H1 (cell line): ENCODE results near the gene HLA-C. TPM values are rescaled to one million over a fixed set of nuclear protein-coding genes. Genes with fewer than 3 reads are reported as not detected.

Experiments used
- CTCF ChIA-PET: fragments of 300-600 bp; sonication (Branson Sonifier 250); formaldehyde crosslinking; loops from one replicate; lab custom pipeline; 2021; ENCODE audit not compliant: partially characterized antibody; lab: Charles Lee
- POLR2A ChIA-PET: fragments of 300-600 bp; sonication (Branson Sonifier 250); formaldehyde crosslinking; loops from one replicate; lab custom pipeline; 2021; ENCODE audit warnings: inconsistent platforms; ENCODE audit not compliant: partially characterized antibody; lab: Charles Lee
- DNase-seq, 2 experiments: peaks; one replicate each; pipeline versions ENCODE4 v3.0.0 to v3.0.0-alpha.2; 2010 to 2022; ENCODE audit warnings: low spot score in 2 of 2, low read depth in 1 of 2, mixed read lengths in 1 of 2
- FAIRE-seq: peaks from 2 replicates; lab custom pipeline; 2011; peaks lifted over from hg19 to GRCh38; lab: Jason Lieb, UNC
- H2AFZ ChIP-seq: 2 replicates; pipeline ENCODE4 v1.8.1; 2012; ENCODE audit warnings: low read length, inconsistent platforms
- H2AK5ac ChIP-seq: 2 replicates; pipeline ENCODE4 v1.6.1; 2013; ENCODE audit warnings: low read depth, low read length
- H2BK120ac ChIP-seq: replicated peaks from 2 replicates; pipeline ENCODE3; 2013; ENCODE audit warnings: low read depth, low read length, inconsistent platforms
- H2BK12ac ChIP-seq: 2 replicates; pipeline ENCODE4 v1.6.1; 2013; ENCODE audit warnings: low read depth, low read length
- H2BK15ac ChIP-seq: 2 replicates; pipeline ENCODE4 v1.6.1; 2013; ENCODE audit warnings: low read length
- H2BK20ac ChIP-seq: 2 replicates; pipeline ENCODE4 v1.6.1; 2013; ENCODE audit warnings: low read length
- H2BK5ac ChIP-seq: 2 replicates; pipeline ENCODE4 v1.6.1; 2013; ENCODE audit warnings: low read depth, low read length
- H3K14ac ChIP-seq: 2 replicates; pipeline ENCODE4 v1.6.1; 2013; ENCODE audit warnings: inconsistent platforms; ENCODE audit not compliant: insufficient read length
- H3K18ac ChIP-seq: 2 replicates; pipeline ENCODE4 v1.6.1; 2013; ENCODE audit warnings: low read length; ENCODE audit errors: extremely low read depth
- H3K23ac ChIP-seq: 2 replicates; pipeline ENCODE4 v1.6.1; 2013; ENCODE audit warnings: inconsistent platforms; ENCODE audit not compliant: insufficient read length
- H3K23me2 ChIP-seq: 2 replicates; pipeline ENCODE4 v1.6.1; 2013; ENCODE audit warnings: low read depth, low read length
- H3K27ac ChIP-seq: 2 replicates; pipeline ENCODE4 v1.6.1; 2011; ENCODE audit warnings: low read depth, low read length, inconsistent platforms
- H3K27me3 ChIP-seq, 4 experiments: replicated peaks in 1 of 4; 1 replicate in 1 of 4; 2 replicates in 3 of 4; pipeline versions ENCODE4 v1.6.1 to v1.8.1; 2011 to 2013; ENCODE audit warnings: low read length in 3 of 4, mild to moderate bottlenecking in 3 of 4, inconsistent platforms in 2 of 4, mixed read lengths in 2 of 4, moderate library complexity in 1 of 4; ENCODE audit not compliant: control insufficient read depth in 3 of 4, insufficient read depth in 3 of 4; ENCODE audit errors: extremely low read depth in 1 of 4
- H3K36me3 ChIP-seq, 4 experiments: 2 replicates each; pipeline versions ENCODE4 v1.6.1 to v1.8.1; 2011 to 2013; ENCODE audit warnings: mild to moderate bottlenecking in 4 of 4, low read length in 3 of 4, moderate library complexity in 2 of 4, control low read depth in 1 of 4, inconsistent platforms in 1 of 4; ENCODE audit not compliant: insufficient read depth in 4 of 4, control insufficient read depth in 2 of 4
- H3K4ac ChIP-seq: replicated peaks from 2 replicates; pipeline ENCODE3; 2013; ENCODE audit warnings: low read length, low read depth, mixed read lengths, inconsistent platforms; ENCODE audit not compliant: insufficient read length
- H3K4me1 ChIP-seq, 4 experiments: replicated peaks in 1 of 4; 1 replicate in 1 of 4; 2 replicates in 3 of 4; pipeline versions ENCODE4 v1.6.1 to v1.8.1; 2011 to 2013; ENCODE audit warnings: low read length in 3 of 4, inconsistent platforms in 2 of 4, mixed read lengths in 1 of 4; ENCODE audit not compliant: insufficient read depth in 4 of 4, control insufficient read depth in 3 of 4
- H3K4me2 ChIP-seq, 2 experiments: 2 replicates each; pipeline versions ENCODE4 v1.6.1 to v1.8.1; 2011 to 2013; ENCODE audit warnings: low read depth in 2 of 2, low read length in 2 of 2, control low read depth in 1 of 2, inconsistent platforms in 1 of 2, mild to moderate bottlenecking in 1 of 2; ENCODE audit not compliant: insufficient read depth in 1 of 2
- H3K4me3 ChIP-seq, 4 experiments: fragments of 200-600, 300-600 bp in 1 of 4; sonication (generic), shearing (Covaris generic), sonication (Bioruptor Twin) in 1 of 4; 2 replicates each; pipeline versions ENCODE4 v1.5.1 to v1.8.1; 2011 to 2016; ENCODE audit warnings: low read length in 4 of 4, low read depth in 3 of 4, control low read depth in 2 of 4, inconsistent platforms in 2 of 4, mild to moderate bottlenecking in 2 of 4, mixed read lengths in 1 of 4, moderate library complexity in 1 of 4; ENCODE audit not compliant: insufficient read depth in 2 of 4; ENCODE audit errors: extremely low read depth in 1 of 4
- H3K56ac ChIP-seq: replicated peaks from 2 replicates; pipeline ENCODE3; 2013; ENCODE audit warnings: low read depth, mild to moderate bottlenecking, mixed read lengths, low read length, inconsistent platforms; ENCODE audit not compliant: insufficient read length
- H3K79me1 ChIP-seq: 2 replicates; pipeline ENCODE4 v1.6.1; 2013; ENCODE audit warnings: low read depth, low read length, control low read depth
- H3K79me2 ChIP-seq, 2 experiments: 2 replicates each; pipeline versions ENCODE4 v1.6.1 to v1.8.1; 2012 to 2013; ENCODE audit warnings: low read length in 2 of 2, mild to moderate bottlenecking in 2 of 2, inconsistent platforms in 1 of 2; ENCODE audit not compliant: insufficient read depth in 2 of 2, control insufficient read depth in 1 of 2
- H3K9ac ChIP-seq, 4 experiments: replicated peaks in 1 of 4; 1 replicate in 1 of 4; 2 replicates in 3 of 4; pipeline versions ENCODE4 v1.6.1 to v1.8.1; 2011 to 2013; ENCODE audit warnings: low read depth in 3 of 4, low read length in 3 of 4, control low read depth in 2 of 4, mild to moderate bottlenecking in 2 of 4, moderate library complexity in 2 of 4, inconsistent platforms in 1 of 4; ENCODE audit errors: extremely low read depth in 1 of 4
- H3K9me3 ChIP-seq, 2 experiments: 2 replicates each; pipeline versions ENCODE4 v1.6.1 to v1.8.1; 2012 to 2013; ENCODE audit warnings: mild to moderate bottlenecking in 2 of 2, moderate library complexity in 2 of 2, control low read depth in 1 of 2, inconsistent platforms in 1 of 2, low read depth in 1 of 2, low read length in 1 of 2, mixed read lengths in 1 of 2; ENCODE audit not compliant: insufficient read depth in 2 of 2
- H4K20me1 ChIP-seq, 2 experiments: replicated peaks in 1 of 2; 2 replicates each; pipeline versions ENCODE3 to v1.8.1; 2011 to 2013; ENCODE audit warnings: inconsistent platforms in 2 of 2, low read length in 2 of 2, mild to moderate bottlenecking in 1 of 2; ENCODE audit not compliant: insufficient read depth in 2 of 2, control insufficient read depth in 1 of 2
- H4K5ac ChIP-seq: 2 replicates; pipeline ENCODE4 v1.6.1; 2013; ENCODE audit warnings: low read length, low read depth, mixed read lengths, inconsistent platforms; ENCODE audit not compliant: insufficient read length
- H4K8ac ChIP-seq: 2 replicates; pipeline ENCODE4 v1.8.0; 2013; ENCODE audit warnings: mild to moderate bottlenecking, moderate library complexity, low read length, inconsistent platforms; ENCODE audit not compliant: insufficient read depth; ENCODE audit errors: extremely low read depth
- H4K91ac ChIP-seq: replicated peaks from 2 replicates; pipeline ENCODE3; 2013; ENCODE audit warnings: low read length, mixed read lengths, inconsistent platforms; ENCODE audit not compliant: insufficient read length
- BCL11A ChIP-seq, 2 experiments: IDR thresholded peaks; one replicate each; pipeline ENCODE4 v1.6.1; 2011; ENCODE audit warnings: low read depth in 2 of 2, low read length in 2 of 2, mild to moderate bottlenecking in 2 of 2
- CBX5 ChIP-seq: fragments of 300-800, 300-1000 bp; sonication (generic); IDR thresholded peaks from 2 replicates; pipeline ENCODE4 v1.7.1; 2016; ENCODE audit warnings: antibody characterized with exemption, low read length, low read depth
- CTCF ChIP-seq, 3 experiments: IDR thresholded peaks; 1 replicate in 2 of 3; 2 replicates in 1 of 3; pipeline versions ENCODE4 v1.5.1 to v1.6.1; 2011; ENCODE audit warnings: low read length in 3 of 3, mild to moderate bottlenecking in 3 of 3, inconsistent platforms in 2 of 3, low read depth in 1 of 3, moderate library complexity in 1 of 3; ENCODE audit not compliant: insufficient read depth in 1 of 3; ENCODE audit errors: control extremely low read depth in 1 of 3
- EP300 ChIP-seq, 2 experiments: IDR thresholded peaks; 1 replicate in 1 of 2; 2 replicates in 1 of 2; pipeline ENCODE4 v1.6.1; 2011 to 2012; ENCODE audit warnings: low read depth in 2 of 2, low read length in 2 of 2, mild to moderate bottlenecking in 2 of 2, borderline replicate concordance in 1 of 2, inconsistent platforms in 1 of 2, moderate library complexity in 1 of 2
- KDM4A ChIP-seq: IDR thresholded peaks from one replicate; pipeline ENCODE4 v1.7.1; 2012; ENCODE audit warnings: low read depth, mild to moderate bottlenecking, moderate library complexity, low read length, inconsistent platforms; ENCODE audit not compliant: severe bottlenecking
- NANOG ChIP-seq: IDR thresholded peaks from 2 replicates; pipeline ENCODE4 v1.6.1; 2011; ENCODE audit warnings: low read length, low read depth, mild to moderate bottlenecking, inconsistent platforms; ENCODE audit not compliant: insufficient read depth, poor library complexity, severe bottlenecking
- POLR2AphosphoS5 ChIP-seq: IDR thresholded peaks from 2 replicates; pipeline ENCODE4 v1.6.1; 2011; ENCODE audit warnings: low read depth, low read length
- RNF2 ChIP-seq: fragments of 200-900, 300-1000 bp; sonication (generic); IDR thresholded peaks from 2 replicates; pipeline ENCODE4 v1.7.1; 2016; ENCODE audit warnings: borderline replicate concordance, low read depth, mild to moderate bottlenecking, antibody characterized with exemption, low read length; ENCODE audit not compliant: poor library complexity, severe bottlenecking; ENCODE audit errors: missing control alignments
- SIX5 ChIP-seq: IDR thresholded peaks from 2 replicates; pipeline ENCODE4 v1.6.1; 2011; ENCODE audit warnings: mild to moderate bottlenecking, low read depth, low read length
- SUZ12 ChIP-seq: fragments of 200-600 bp; sonication (generic); IDR thresholded peaks from 2 replicates; pipeline ENCODE4 v1.6.1; 2012; ENCODE audit warnings: mild to moderate bottlenecking, inconsistent platforms, low read length, moderate library complexity, mixed read lengths
- ZNF274 ChIP-seq: IDR thresholded peaks from 2 replicates; pipeline ENCODE4 v1.7.0; 2012; ENCODE audit warnings: low read length, borderline replicate concordance; ENCODE audit errors: extremely low read depth
- WGBS, 2 experiments: shearing (Covaris generic) in 1 of 2; methylation state at CpG; one replicate each; pipeline versions ENCODE4 v1.1.6 to v1.1.7; 2013 to 2015; ENCODE audit warnings: low lambda C conversion rate in 2 of 2, mixed read lengths in 2 of 2, inconsistent platforms in 1 of 2, low coverage in 1 of 2, missing lambda C conversion rate in 1 of 2; ENCODE audit not compliant: insufficient replicate concordance in 2 of 2, insufficient coverage in 1 of 2, insufficient read length in 1 of 2; ENCODE audit errors: extremely low coverage in 1 of 2, missing lambda C conversion rate in 1 of 2; 5-methylcytosine and 5-hydroxymethylcytosine counted together
- polyA plus RNA-seq, 7 experiments: library from polyadenylated mRNA; depleted of rRNA in 3 of 7; stranded (reverse) in 5 of 7; unstranded in 2 of 7; fragments of >200 nt in 5 of 7; fragments of 200-250 nt in 2 of 7; gene quantifications; 1 replicate in 5 of 7; 2 replicates in 1 of 7; 4 replicates in 1 of 7; pipeline versions ENCODE4 v1.2.1 to v1.2.3, GENCODE V29; 2011 to 2013; ENCODE audit warnings: missing spikeins in 2 of 7, mixed read lengths in 2 of 7
- total RNA-seq: library from RNA; stranded (reverse); fragmentation: NEBNext Ultra II Directional; extraction: Animal tissue kit (Norgen Biotek cat#: 25700); gene quantifications from 2 replicates; pipeline ENCODE4 v1.2.1, GENCODE V29; 2021

HLA-C gene
- total and polyA plus RNA-seq, 2 of the 8 experiments (the other 6 are each of a cell fraction or from before 2014, with no cell fraction given), result 245 to 360 TPM

- no peak overlapping the region for H3K27ac ChIP-seq
- peaks cover 0 to 8% (median 4%) of the 10 kb centered on the region in 4 experiments; a peak in 3 of 7 replicates for H3K4me1 ChIP-seq
- no peak overlapping the region for H2AFZ ChIP-seq
- H3K9me3 ChIP-seq, result 0 out of 4 replicates have a peak, but pooled peaks cover 0 to 2% of the 10 kb centered on the region in 2 experiments
- no peaks in the 10 kb centered on the region for H3K79me2 ChIP-seq
- WGBS, 2 experiments, result 94% methylated on average over 2 of the region's 2 CpGs; no CpG with 5 or more reads in 1 of the 2 experiments
- no peak overlapping the region for H2BK5ac ChIP-seq
- no peak overlapping the region for H4K5ac ChIP-seq
- H2BK20ac ChIP-seq, result no peak overlapping the region
- H3K18ac ChIP-seq, result no peak overlapping the region
- no peak overlapping the region for H2BK15ac ChIP-seq
- H3K23ac ChIP-seq, result no peak overlapping the region
- no peaks in the 10 kb centered on the region for H3K27me3 ChIP-seq
- H3K14ac ChIP-seq, result no peak overlapping the region
- ChIA-PET CTCF (interaction anchor here (0.9 kb wide), 1 partner anchor 65 kb away, joined by 3 read pairs; no protein-coding TSS in a partner anchor), POLR2A (no interaction called here)
- no peak overlapping the region for H4K91ac ChIP-seq
- H3K79me1 ChIP-seq, result no peaks in the 10 kb centered on the region
- FAIRE-seq, result no peak
- no peak overlapping the region for H3K56ac ChIP-seq
- H4K20me1 ChIP-seq, result no peaks in the 10 kb centered on the region
- H3K23me2 ChIP-seq, result no peaks in the 10 kb centered on the region
- no peak overlapping the region for H2AK5ac ChIP-seq
- H3K36me3 ChIP-seq, result no peaks in the 10 kb centered on the region
- H2BK12ac ChIP-seq, result no peak overlapping the region
- H4K8ac ChIP-seq, result no peak overlapping the region
- no peak overlapping the region for H2BK120ac ChIP-seq
- H3K4ac ChIP-seq, result no peak overlapping the region
- H3K4me3 ChIP-seq, result no peak overlapping the region
- H3K4me2 ChIP-seq, result no peak overlapping the region
- H3K9ac ChIP-seq, result no peak overlapping the region
- DNase-seq, result no peak
- TF ChIP-seq SIX5, result no peak
- TF ChIP-seq SUZ12, result no peak
- no peak for TF ChIP-seq CBX5
- no peak for TF ChIP-seq RNF2
- no peak for TF ChIP-seq CTCF (IDR thresholded peaks at IDR 0.05; ENCODE audit: control extremely low read depth in 1 of 3, insufficient read depth in 1 of 3, low read depth in 1 of 3, low read length in 3 of 3)
- no peak for TF ChIP-seq KDM4A
- no peak for TF ChIP-seq POLR2AphosphoS5
- no peak for TF ChIP-seq NANOG
- TF ChIP-seq BCL11A (IDR thresholded peaks at IDR 0.05; ENCODE audit: low read depth in 2 of 2, low read length in 2 of 2), result no peak
- no peak for TF ChIP-seq ZNF274
- TF ChIP-seq EP300 (IDR thresholded peaks at IDR 0.05; ENCODE audit: borderline replicate concordance in 1 of 2, low read depth in 2 of 2, low read length in 2 of 2), result no peak
Measured at GRCh38 chr6:31249184-31249583, 22.7 kb downstream of the HLA-C start.
